GM19328 (cell line): ENCODE data around the gene TFEB.

ENCODE experiments used
- ATAC-seq: cut with Tn5 transposase; IDR thresholded peaks from one replicate; pipeline ENCODE4 v1.9.1; 2021; ENCODE audit warnings: mild to moderate bottlenecking, moderate library complexity; ENCODE audit not compliant: unreplicated experiment

The TFEB gene

DNA sequence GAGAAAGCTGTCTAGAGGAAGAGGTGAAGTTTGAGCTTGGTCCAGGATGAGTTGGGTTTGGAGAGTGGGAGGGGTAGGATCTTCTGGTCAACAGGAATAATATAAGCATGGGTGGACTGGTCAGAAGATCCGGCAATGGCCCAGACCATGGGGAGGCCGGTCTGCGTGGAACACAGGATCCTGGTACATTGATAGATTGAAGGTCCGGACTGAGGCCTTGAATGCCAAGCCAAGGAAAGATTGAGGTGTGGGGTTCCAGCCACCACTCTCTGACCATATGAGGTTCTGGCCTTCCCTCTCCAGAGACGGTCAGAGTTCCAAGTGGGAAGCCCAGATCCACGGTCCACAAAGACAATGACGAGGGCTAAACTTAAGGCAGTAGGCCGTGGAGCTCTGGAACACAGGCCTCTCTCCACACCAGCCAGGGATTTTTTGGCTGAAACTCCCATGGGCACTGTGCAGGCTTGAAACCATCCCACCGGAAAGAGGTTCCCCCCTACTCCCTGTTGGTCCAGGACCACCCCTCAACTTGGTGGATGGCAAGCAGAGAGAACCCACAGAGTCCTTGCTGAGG is 94.0 kb downstream of the TFEB start:
- no peak for ATAC-seq

DNA sequence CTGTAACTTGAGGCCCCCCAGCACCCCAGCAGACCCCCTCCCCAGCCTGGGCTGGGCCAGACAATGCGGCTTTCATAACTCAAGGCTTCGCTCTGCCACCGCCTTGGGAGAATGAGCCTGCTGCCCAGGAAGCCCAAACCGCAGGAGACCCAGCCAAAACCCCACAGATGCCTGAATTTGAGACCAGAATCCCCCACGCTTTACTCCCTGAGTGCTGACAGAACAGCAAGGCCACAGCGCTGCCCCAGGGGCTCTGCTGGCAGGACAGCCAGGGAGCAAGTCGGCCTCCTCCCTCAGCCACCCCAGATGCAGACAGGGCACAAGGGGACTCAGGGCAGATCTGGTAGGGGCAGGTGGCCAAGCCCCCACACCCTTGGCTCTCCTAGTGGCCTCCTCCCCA is 95.0 kb downstream of the TFEB start:
- ATAC-seq, result no peak

DNA sequence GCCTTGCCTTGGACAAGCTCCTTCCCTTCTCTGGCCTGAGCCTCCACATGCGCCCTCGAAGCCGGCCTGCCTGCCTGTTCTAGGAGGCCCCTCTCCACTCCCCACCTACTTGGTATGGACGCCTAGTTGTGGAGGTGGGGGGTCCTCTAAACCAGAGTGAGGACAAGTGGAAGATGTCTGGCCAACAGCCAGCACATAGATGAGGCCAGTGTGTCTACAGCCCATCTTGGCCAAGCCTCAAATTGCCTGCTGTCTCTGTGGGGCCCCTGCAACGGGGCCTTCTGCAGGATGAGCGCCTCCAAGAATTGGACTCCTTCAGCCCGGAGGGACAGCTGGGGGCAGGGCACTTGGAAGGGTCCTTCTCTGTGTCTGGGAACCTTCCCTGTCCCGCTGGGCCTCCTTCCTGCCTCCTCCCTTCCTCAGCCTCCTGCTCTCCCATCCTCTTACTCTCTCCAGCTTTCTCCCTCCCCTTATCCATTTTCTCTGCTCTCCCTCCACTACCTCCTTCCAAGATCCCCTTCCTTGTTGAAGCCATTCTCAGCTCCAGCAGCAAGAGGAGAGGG is 95.5 kb downstream of the TFEB start:
- no peak for ATAC-seq

DNA sequence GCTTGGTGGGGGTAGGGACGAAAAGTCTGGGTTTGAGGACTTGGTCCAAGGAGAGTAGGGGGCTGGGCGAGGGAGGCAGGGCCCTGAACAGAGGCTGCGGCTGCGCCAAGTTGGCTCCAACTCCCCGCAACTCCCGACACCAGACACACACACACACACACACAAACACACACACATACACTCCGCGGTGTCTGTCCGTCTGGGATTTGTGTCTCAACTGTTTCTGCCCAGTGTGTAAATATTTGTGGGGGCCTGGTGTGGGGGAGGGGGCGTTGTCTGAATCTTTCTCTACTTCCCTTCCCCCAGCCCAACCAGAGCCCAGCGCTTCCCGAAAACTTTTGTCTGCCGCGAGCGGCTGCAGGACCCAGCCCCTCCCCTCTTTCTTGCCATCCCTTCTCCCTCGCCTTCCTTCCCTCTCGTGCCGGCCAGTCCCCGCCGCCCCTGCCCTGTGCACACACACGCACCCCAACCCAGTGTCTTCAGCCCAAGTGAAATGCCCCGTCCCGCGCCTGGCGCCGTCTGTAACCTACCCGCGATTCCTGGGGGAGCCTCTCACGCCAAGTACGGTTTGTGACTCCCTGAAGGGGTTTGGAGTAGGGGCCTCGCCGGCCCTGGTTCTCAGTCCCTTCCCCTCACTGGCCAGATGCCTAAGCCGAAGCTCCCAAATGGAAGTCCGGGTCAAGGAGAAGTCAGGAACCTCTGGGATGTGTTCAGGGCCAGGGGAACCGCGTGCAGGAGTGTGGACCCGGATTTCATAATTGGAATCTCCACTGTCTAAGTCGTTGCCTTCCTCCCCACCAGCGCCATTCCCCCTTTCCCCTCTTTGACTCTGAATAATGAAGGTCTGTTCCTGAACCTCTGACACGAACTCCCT is 96.2 kb downstream of the TFEB start:
- no peak for ATAC-seq

DNA sequence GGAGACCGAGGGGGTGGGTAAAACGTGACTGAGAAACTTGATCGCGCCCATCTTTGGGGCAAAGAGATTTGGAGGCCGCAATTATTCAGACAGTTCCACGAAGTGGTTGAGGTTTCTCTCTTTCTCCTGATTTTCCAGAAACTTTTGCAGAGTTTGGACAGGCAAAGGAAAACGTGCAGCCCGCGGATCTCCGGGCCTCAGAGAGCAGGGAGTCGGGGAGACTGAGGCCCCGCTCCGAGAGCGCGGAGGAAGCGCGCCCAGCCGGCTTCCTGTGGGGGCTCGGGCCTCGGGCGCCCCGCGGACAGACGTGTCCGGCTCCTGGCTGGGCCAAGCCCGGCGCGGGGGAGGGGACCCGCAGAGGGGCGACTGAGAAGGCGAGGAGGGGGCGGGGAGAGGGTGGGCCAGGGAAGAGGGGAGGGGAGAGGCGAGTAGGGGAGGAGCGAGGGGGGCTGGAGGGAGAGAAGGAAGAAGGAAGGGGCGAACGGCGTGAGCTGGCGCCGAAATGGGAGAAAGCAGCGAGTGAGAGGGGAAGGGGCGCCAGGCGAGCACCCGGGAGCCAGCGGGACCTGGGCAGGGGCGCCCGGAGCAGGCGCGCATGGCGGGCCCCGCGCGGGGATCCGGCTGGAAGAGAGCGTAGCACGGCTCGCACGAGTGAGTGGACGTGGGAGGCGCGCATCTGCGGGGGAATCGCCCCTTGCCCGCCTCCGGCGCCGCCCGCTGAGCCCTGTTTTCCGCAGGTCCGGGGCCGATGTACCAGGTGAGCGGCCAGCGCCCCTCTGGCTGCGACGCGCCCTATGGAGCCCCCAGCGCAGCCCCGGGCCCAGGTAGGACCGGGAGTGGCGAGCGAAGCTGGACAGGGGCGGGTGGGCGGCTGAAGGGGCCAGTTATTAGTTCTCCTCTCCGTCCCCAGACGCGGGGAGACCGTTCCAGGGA is 97.1 kb downstream of the TFEB start, which contains the start of gene MDFI:
TSS of gene MDFI (plus strand) at position 467 of the 933 bp plus-strand sequence. CDS start at position 749, 282 bp downstream.
- ATAC-seq, result no peak

DNA sequence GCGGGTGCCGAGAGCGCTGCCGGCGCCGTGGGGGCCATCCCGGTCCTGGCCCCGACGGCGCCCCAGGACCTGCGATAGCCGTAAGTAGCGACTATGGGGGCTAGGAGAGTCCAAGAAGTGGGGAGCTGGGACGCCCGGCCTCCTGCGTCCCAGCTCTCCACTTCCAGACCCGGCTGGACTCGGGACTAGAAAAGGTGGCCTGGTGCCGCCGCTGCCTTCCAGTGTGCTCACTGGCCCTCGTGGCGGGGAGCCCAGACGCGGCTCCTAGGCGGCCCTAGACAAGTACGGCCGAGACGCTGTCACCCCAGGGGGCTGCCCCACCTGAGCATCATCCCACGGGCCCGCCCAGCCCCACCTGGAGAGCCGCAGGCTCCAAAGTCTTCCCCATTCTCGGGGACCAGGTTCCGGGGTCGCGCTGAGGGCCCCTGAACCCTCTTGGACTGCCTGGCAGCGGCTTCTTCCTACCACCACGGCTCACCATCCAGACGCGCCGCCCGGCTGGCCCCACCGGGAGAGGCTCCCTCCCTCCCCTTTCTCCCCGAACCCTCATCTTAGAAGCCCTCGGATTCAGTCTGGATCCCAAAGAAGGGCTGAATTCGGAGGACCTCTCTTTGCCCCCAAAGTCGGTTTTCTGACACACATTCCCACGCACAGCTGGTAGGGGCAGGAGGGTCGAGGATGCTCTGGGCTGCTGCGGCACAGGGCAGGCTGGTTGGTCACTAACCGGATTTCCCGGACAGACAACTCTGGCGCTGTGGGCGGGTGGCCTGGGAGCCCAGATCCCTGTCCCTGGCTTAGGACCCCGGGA is 98.0 kb downstream of the TFEB start:
- ATAC-seq, result no peak

DNA sequence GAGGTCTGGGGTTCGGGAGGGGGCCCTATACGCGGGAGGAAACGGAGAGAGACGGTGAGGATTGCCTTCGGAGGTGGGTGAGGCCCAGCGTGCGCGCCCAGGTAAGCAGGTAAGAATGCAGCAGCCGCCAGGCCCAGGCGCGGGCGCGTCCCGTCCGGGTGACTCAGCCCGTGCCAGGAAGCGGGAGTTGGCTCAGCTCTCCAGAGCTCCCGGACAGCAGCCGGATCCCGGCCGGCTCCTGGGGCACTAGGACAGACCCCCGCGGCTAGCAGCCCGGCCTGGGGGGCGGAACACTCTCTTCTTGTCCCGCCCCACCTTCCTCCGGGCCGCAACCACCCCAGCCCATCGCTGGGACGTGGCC is 98.6 kb downstream of the TFEB start:
- ATAC-seq, result no peak

DNA sequence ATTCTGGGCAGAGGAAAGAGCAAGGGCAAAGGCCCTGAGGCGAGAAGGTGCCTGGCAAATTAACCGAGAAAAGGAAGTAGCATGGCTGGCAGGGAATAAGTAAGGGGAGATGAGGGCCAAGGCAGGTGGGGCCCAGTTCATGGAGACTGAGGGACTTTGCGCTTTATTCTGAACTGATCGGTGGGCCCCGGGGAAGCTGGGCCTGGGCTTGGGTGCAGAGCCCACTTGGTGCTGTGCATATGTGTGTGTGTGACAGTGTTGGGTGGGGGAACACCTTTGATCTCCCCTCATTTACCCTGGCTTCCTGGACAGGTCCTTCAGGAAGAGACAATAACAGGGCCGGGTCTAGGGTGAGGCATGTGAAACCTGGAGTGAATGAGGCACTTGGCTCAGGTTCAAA is 100.0 kb downstream of the TFEB start:
- ATAC-seq, result no peak

DNA sequence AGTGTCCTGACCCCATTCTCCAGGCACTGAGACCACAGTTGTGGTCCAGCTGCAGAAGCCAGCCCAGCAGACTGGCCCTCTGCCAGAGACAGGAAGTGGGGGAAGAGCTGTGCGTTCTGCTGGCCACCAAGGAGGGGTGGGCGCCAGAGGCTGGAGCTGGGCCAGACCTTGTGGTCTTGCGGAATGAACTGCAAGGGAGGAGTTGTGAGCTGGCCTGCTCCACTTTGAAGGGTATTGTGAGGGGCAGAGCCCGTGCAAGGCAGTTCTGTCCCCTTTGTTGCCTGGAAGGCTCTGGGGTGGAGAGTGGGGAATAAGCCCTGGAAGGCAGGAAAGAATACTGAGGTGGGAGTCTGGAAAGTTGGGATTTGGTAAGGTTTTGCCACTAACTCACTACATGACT is 100.8 kb downstream of the TFEB start:
- ATAC-seq, result no peak
